SH-SY5Y (cell line): ENCODE measurements around the gene GOSR2.

ENCODE experiments used
- GATA2 ChIP-seq: IDR thresholded peaks from 2 replicates; pipeline ENCODE4 v1.6.1; 2011; ENCODE audit warnings: mild to moderate bottlenecking, low read depth, low read length
- GATA3 ChIP-seq: IDR thresholded peaks from 2 replicates; pipeline ENCODE4 v1.6.1; 2011; ENCODE audit warnings: low read depth, mild to moderate bottlenecking, low read length, moderate library complexity

DNA sequence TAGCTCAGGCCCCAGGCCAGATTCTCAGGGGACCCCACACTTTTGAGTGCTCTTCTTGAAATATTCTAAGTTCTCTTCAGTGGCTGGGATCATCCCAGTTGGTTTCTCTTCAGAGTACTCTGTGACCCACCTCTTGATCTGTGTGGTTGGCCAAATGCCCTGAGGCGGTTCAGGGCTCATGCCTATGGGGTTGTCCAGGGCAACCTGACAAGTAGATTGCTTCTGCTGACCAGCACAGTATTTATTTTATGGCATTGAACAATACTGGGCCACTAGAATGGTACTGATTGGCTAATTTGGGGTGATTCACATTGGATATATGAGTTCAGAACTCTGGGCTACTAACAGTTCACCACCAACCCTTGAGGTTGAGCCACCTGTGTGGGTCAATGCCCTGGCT lies 7.4 kb upstream of the GOSR2 start:
- no peak for TF ChIP-seq GATA2
- no peak for TF ChIP-seq GATA3
